Liver (tissue), 9 donors: ENCODE results near the gene COL19A1. TPM values are rescaled to one million over a fixed set of nuclear protein-coding genes. Genes with fewer than 3 reads are reported as not detected.

Source experiments
- DNase-seq: peaks from one replicate; pipeline ENCODE4 v3.0.0-alpha.2; 2017; ENCODE audit warnings: low spot score
- H3K27ac ChIP-seq, 2 donors: one replicate each; pipeline ENCODE4 v1.7.0; 2013; ENCODE audit warnings: inconsistent platforms in 2 of 2, low read length in 2 of 2, control low read depth in 1 of 2, low read depth in 1 of 2, mild to moderate bottlenecking in 1 of 2
- H3K27me3 ChIP-seq, 4 donors: one replicate each; pipeline versions ENCODE4 v1.6.1 to v1.7.0; 2013; ENCODE audit warnings: low read length in 3 of 4, inconsistent platforms in 1 of 4, mild to moderate bottlenecking in 1 of 4, moderate library complexity in 1 of 4; ENCODE audit not compliant: control insufficient read depth in 4 of 4, insufficient read depth in 4 of 4
- H3K36me3 ChIP-seq, 4 donors: one replicate each; pipeline versions ENCODE4 v1.6.1 to v1.7.0; 2013; ENCODE audit warnings: low read length in 3 of 4, mild to moderate bottlenecking in 3 of 4, low read depth in 1 of 4, moderate library complexity in 1 of 4; ENCODE audit not compliant: control insufficient read depth in 4 of 4, insufficient read depth in 3 of 4
- H3K4me1 ChIP-seq, 4 donors: one replicate each; pipeline versions ENCODE4 v1.6.1 to v1.7.0; 2013; ENCODE audit warnings: low read length in 3 of 4, mild to moderate bottlenecking in 3 of 4, moderate library complexity in 1 of 4; ENCODE audit not compliant: control insufficient read depth in 4 of 4, insufficient read depth in 4 of 4
- H3K4me3 ChIP-seq, 3 donors: one replicate each; pipeline versions ENCODE4 v1.6.1 to v1.7.0; 2013; ENCODE audit warnings: low read length in 3 of 3, control low read depth in 1 of 3, low read depth in 1 of 3, mild to moderate bottlenecking in 1 of 3
- H3K9ac ChIP-seq, 2 donors: one replicate each; pipeline ENCODE4 v1.7.0; 2013; ENCODE audit warnings: low read length in 2 of 2, mild to moderate bottlenecking in 2 of 2, moderate library complexity in 2 of 2, control low read depth in 1 of 2, low read depth in 1 of 2
- H3K9me3 ChIP-seq, 4 donors: one replicate each; pipeline versions ENCODE4 v1.6.1 to v1.7.0; 2013; ENCODE audit warnings: low read length in 3 of 4; ENCODE audit not compliant: control insufficient read depth in 4 of 4
- ATF3 ChIP-seq: IDR thresholded peaks from 2 replicates; pipeline ENCODE4 v1.6.1; 2016; ENCODE audit warnings: antibody characterized with exemption
- EGR1 ChIP-seq, 2 donors: IDR thresholded peaks; 2 replicates each; pipeline ENCODE4 v1.6.1; 2016 to 2018; ENCODE audit warnings: antibody characterized with exemption in 2 of 2, low read depth in 2 of 2
- FOXA1 ChIP-seq: IDR thresholded peaks from 2 replicates; pipeline ENCODE4 v1.6.1; 2016; ENCODE audit warnings: antibody characterized with exemption
- FOXA2 ChIP-seq: IDR thresholded peaks from 2 replicates; pipeline ENCODE4 v1.6.1; 2016; ENCODE audit warnings: antibody characterized with exemption
- GABPA ChIP-seq, 2 donors: IDR thresholded peaks in 1 of 2; conservative IDR thresholded peaks in 1 of 2; 2 replicates each; pipeline ENCODE4 v1.6.1; 2016; ENCODE audit warnings: antibody characterized with exemption in 2 of 2, mild to moderate bottlenecking in 1 of 2, moderate library complexity in 1 of 2
- HNF4A ChIP-seq, 2 donors: conservative IDR thresholded peaks; 2 replicates each; pipeline ENCODE4 v1.6.1; 2016; ENCODE audit warnings: antibody characterized with exemption in 2 of 2, mild to moderate bottlenecking in 2 of 2
- HNF4G ChIP-seq: IDR thresholded peaks from 2 replicates; pipeline ENCODE4 v1.6.1; 2016; ENCODE audit warnings: antibody characterized with exemption
- JUND ChIP-seq, 2 donors: IDR thresholded peaks; 2 replicates each; pipeline ENCODE4 v1.6.1; 2016; ENCODE audit warnings: antibody characterized with exemption in 2 of 2
- NR2F2 ChIP-seq: IDR thresholded peaks from 2 replicates; pipeline ENCODE4 v1.6.1; 2016; ENCODE audit warnings: antibody characterized with exemption
- RAD21 ChIP-seq, 2 donors: IDR thresholded peaks; 2 replicates each; pipeline ENCODE4 v1.6.1; 2016; ENCODE audit warnings: antibody characterized with exemption in 2 of 2, mild to moderate bottlenecking in 2 of 2
- RXRA ChIP-seq, 2 donors: IDR thresholded peaks; 2 replicates each; pipeline ENCODE4 v1.6.1; 2017 to 2018; ENCODE audit warnings: antibody characterized with exemption in 2 of 2, mild to moderate bottlenecking in 1 of 2
- SP1 ChIP-seq: IDR thresholded peaks from 2 replicates; pipeline ENCODE4 v1.6.1; 2018; ENCODE audit warnings: antibody characterized with exemption, mild to moderate bottlenecking
- TAF1 ChIP-seq: conservative IDR thresholded peaks from 2 replicates; pipeline ENCODE4 v1.6.1; 2016; ENCODE audit warnings: antibody characterized with exemption, mild to moderate bottlenecking
- YY1 ChIP-seq: IDR thresholded peaks from 2 replicates; pipeline ENCODE4 v1.6.1; 2016; ENCODE audit warnings: antibody characterized with exemption, mild to moderate bottlenecking
- ZBTB33 ChIP-seq: IDR thresholded peaks from 2 replicates; pipeline ENCODE4 v1.6.1; 2016; ENCODE audit warnings: antibody characterized with exemption
- WGBS: extraction: QIAGEN DNeasy Blood & Tissue Kit; methylation state at CpG from one replicate; pipeline ENCODE4 v1.1.7; 2013; 5-methylcytosine and 5-hydroxymethylcytosine counted together
- polyA plus RNA-seq, 2 donors: library from polyadenylated mRNA; stranded (reverse) in 1 of 2; unstranded in 1 of 2; fragments of 200-250 nt in 1 of 2; fragments of >200 nt in 1 of 2; fragmentation: Nextera tagmentation in 1 of 2; extraction: Ambion mirVana in 1 of 2; gene quantifications; one replicate each; pipeline versions ENCODE4 v1.2.1 to v1.2.3, GENCODE V29; 2013 to 2015
- total RNA-seq, 2 donors: library from RNA; depleted of rRNA; stranded (reverse); fragments of >200 nt; gene quantifications; one replicate each; pipeline ENCODE4 v1.2.3, GENCODE V29; 2014
- TF ChIP-seq, protein P1 (sequence below): fragments of 150-350 bp; IDR thresholded peaks from 2 replicates; pipeline ENCODE4 v1.5.1; 2017; ENCODE audit warnings: improper control_type of control experiment, low read depth, low read length; ENCODE audit not compliant: missing input control
- TF ChIP-seq, protein P2 (sequence below): IDR thresholded peaks from 2 replicates; pipeline ENCODE4 v1.6.1; 2016; ENCODE audit warnings: antibody characterized with exemption, mild to moderate bottlenecking
- TF ChIP-seq, protein P3 (sequence below): IDR thresholded peaks from 2 replicates; pipeline ENCODE4 v1.6.1; 2016; ENCODE audit warnings: antibody characterized with exemption
- donor health status: healthy.
- donor health status: healthy.
- donor health status: healthy.
- donor health status: healthy.
- donor health status: healthy.

COL19A1 gene
- total and polyA plus RNA-seq, 4 donors, result 0.25 to 0.51 TPM; not detected in 2

- no peak for DNase-seq
- 56% methylated on average over 2 of the region's 2 CpGs for WGBS
- H3K4me3 ChIP-seq, result no peak overlapping the region
- no peaks in the 10 kb centered on the region for H3K4me1 ChIP-seq
- H3K9ac ChIP-seq, result no peak overlapping the region
- no peaks in the 10 kb centered on the region for H3K9me3 ChIP-seq
- peaks cover 0 to 4% (median 0%) of the 10 kb centered on the region in 4 donors for H3K27me3 ChIP-seq
- no peaks in the 10 kb centered on the region for H3K36me3 ChIP-seq
- no peak overlapping the region for H3K27ac ChIP-seq
- TF ChIP-seq JUND (IDR thresholded peaks at IDR 0.05) (no peak), RXRA (IDR thresholded peaks at IDR 0.05) (no peak), FOXA1 (no peak), YY1 (no peak), HNF4G (no peak), EGR1 (IDR thresholded peaks at IDR 0.05; ENCODE audit: low read depth in 2 of 2) (no peak), ATF3 (no peak), RAD21 (IDR thresholded peaks at IDR 0.05) (no peak), GABPA (IDR thresholded peaks at IDR 0.05 in 1 of 2, conservative IDR thresholded peaks at IDR 0.05 in 1 of 2) (no peak), TAF1 (no peak), HNF4A (conservative IDR thresholded peaks at IDR 0.05) (no peak), NR2F2 (no peak), FOXA2 (no peak), ZBTB33 (no peak), SP1 (no peak)
- TF ChIP-seq, protein P1, sequence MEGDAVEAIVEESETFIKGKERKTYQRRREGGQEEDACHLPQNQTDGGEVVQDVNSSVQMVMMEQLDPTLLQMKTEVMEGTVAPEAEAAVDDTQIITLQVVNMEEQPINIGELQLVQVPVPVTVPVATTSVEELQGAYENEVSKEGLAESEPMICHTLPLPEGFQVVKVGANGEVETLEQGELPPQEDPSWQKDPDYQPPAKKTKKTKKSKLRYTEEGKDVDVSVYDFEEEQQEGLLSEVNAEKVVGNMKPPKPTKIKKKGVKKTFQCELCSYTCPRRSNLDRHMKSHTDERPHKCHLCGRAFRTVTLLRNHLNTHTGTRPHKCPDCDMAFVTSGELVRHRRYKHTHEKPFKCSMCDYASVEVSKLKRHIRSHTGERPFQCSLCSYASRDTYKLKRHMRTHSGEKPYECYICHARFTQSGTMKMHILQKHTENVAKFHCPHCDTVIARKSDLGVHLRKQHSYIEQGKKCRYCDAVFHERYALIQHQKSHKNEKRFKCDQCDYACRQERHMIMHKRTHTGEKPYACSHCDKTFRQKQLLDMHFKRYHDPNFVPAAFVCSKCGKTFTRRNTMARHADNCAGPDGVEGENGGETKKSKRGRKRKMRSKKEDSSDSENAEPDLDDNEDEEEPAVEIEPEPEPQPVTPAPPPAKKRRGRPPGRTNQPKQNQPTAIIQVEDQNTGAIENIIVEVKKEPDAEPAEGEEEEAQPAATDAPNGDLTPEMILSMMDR, result no peak
- TF ChIP-seq, protein P2, sequence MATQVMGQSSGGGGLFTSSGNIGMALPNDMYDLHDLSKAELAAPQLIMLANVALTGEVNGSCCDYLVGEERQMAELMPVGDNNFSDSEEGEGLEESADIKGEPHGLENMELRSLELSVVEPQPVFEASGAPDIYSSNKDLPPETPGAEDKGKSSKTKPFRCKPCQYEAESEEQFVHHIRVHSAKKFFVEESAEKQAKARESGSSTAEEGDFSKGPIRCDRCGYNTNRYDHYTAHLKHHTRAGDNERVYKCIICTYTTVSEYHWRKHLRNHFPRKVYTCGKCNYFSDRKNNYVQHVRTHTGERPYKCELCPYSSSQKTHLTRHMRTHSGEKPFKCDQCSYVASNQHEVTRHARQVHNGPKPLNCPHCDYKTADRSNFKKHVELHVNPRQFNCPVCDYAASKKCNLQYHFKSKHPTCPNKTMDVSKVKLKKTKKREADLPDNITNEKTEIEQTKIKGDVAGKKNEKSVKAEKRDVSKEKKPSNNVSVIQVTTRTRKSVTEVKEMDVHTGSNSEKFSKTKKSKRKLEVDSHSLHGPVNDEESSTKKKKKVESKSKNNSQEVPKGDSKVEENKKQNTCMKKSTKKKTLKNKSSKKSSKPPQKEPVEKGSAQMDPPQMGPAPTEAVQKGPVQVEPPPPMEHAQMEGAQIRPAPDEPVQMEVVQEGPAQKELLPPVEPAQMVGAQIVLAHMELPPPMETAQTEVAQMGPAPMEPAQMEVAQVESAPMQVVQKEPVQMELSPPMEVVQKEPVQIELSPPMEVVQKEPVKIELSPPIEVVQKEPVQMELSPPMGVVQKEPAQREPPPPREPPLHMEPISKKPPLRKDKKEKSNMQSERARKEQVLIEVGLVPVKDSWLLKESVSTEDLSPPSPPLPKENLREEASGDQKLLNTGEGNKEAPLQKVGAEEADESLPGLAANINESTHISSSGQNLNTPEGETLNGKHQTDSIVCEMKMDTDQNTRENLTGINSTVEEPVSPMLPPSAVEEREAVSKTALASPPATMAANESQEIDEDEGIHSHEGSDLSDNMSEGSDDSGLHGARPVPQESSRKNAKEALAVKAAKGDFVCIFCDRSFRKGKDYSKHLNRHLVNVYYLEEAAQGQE, result no peak
- TF ChIP-seq, protein P3, sequence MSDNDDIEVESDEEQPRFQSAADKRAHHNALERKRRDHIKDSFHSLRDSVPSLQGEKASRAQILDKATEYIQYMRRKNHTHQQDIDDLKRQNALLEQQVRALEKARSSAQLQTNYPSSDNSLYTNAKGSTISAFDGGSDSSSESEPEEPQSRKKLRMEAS, result no peak
Measured at GRCh38 chr6:69914015-69914485, 47.7 kb downstream of the COL19A1 start.
